SK-N-SH treated with all-trans-retinoic acid at 6 μM for 48 hours (cell line): ENCODE data around the gene WT1.

Experiments
- ATAC-seq: fragments of 200-7000 bp; cut with Tn5 transposase; 3 replicates; pipeline ENCODE4 v1.9.1; 2020; ENCODE audit warnings: mild to moderate bottlenecking, moderate library complexity
- ARNTL ChIP-seq: fragments of 450-650 bp; formaldehyde crosslinking; IDR thresholded peaks from 2 replicates; pipeline ENCODE4 v1.5.0; 2020; ENCODE audit warnings: low read depth, mild to moderate bottlenecking, moderate library complexity, borderline replicate concordance
- BACH2 ChIP-seq: fragments of 250-450 bp; sonication (Bioruptor Pico); IDR thresholded peaks from 2 replicates; pipeline ENCODE4 v1.9.0; 2021; ENCODE audit warnings: mild to moderate bottlenecking, borderline replicate concordance
- CSDC2 ChIP-seq: fragments of 250-450 bp; sonication (Bioruptor Pico); IDR thresholded peaks from 2 replicates; pipeline ENCODE4 v1.5.0; 2020; ENCODE audit warnings: mild to moderate bottlenecking, moderate library complexity
- ESRRG ChIP-seq: fragments of 250-450 bp; sonication (Bioruptor Pico); IDR thresholded peaks from 2 replicates; pipeline ENCODE4 v1.6.1; 2021; ENCODE audit warnings: mild to moderate bottlenecking
- GLIS3 ChIP-seq: fragments of 250-450 bp; sonication (Bioruptor Pico); IDR thresholded peaks from 2 replicates; pipeline ENCODE4 v1.5.0; 2020; ENCODE audit warnings: mild to moderate bottlenecking, moderate library complexity
- ISL1 ChIP-seq: fragments of 250-450 bp; sonication (Bioruptor Pico); IDR thresholded peaks from 2 replicates; pipeline ENCODE4 v2.1.2; 2022; ENCODE audit warnings: mild to moderate bottlenecking, moderate library complexity
- OSR1 ChIP-seq: fragments of 250-450 bp; sonication (Bioruptor Pico); IDR thresholded peaks from 2 replicates; pipeline ENCODE4 v1.8.0; 2022; ENCODE audit warnings: moderate library complexity, mild to moderate bottlenecking, inconsistent platforms
- PPARA ChIP-seq: fragments of 250-450 bp; sonication (Bioruptor Pico); IDR thresholded peaks from 2 replicates; pipeline ENCODE4 v1.5.0; 2020; ENCODE audit warnings: mild to moderate bottlenecking, borderline replicate concordance
- RARB ChIP-seq: fragments of 250-450 bp; sonication (Bioruptor Pico); IDR thresholded peaks from 2 replicates; pipeline ENCODE4 v1.8.0; 2021; ENCODE audit warnings: mild to moderate bottlenecking, moderate library complexity
- SNAI2 ChIP-seq: fragments of 250-450 bp; sonication (Bioruptor Pico); IDR thresholded peaks from 2 replicates; pipeline ENCODE4 v1.5.0; 2020; ENCODE audit warnings: mild to moderate bottlenecking, moderate library complexity
- TCF4 ChIP-seq: fragments of 250-450 bp; sonication (Bioruptor Pico); IDR thresholded peaks from 2 replicates; pipeline ENCODE4 v1.8.0; 2021; ENCODE audit warnings: mild to moderate bottlenecking, moderate library complexity, borderline replicate concordance
- ZC3H10 ChIP-seq: fragments of 250-450 bp; sonication (Bioruptor Pico); IDR thresholded peaks from 2 replicates; pipeline ENCODE4 v1.5.1; 2021; ENCODE audit warnings: mild to moderate bottlenecking, moderate library complexity
- ZFP3 ChIP-seq: fragments of 250-450 bp; sonication (Bioruptor Pico); IDR thresholded peaks from 2 replicates; pipeline ENCODE4 v1.5.0; 2020; ENCODE audit warnings: mild to moderate bottlenecking, moderate library complexity
- ZFP30 ChIP-seq: fragments of 450-650 bp; formaldehyde crosslinking; IDR thresholded peaks from 2 replicates; pipeline ENCODE4 v1.5.0; 2022; ENCODE audit warnings: mild to moderate bottlenecking, moderate library complexity
- ZNF565 ChIP-seq: fragments of 450-650 bp; formaldehyde crosslinking; conservative IDR thresholded peaks from 2 replicates; pipeline ENCODE4 v1.5.0; 2020; ENCODE audit warnings: low read depth, mild to moderate bottlenecking, moderate library complexity
- ZNF8 ChIP-seq: fragments of 450-650 bp; formaldehyde crosslinking; IDR thresholded peaks from 2 replicates; pipeline ENCODE4 v1.5.0; 2020; ENCODE audit warnings: mild to moderate bottlenecking, moderate library complexity
- TF ChIP-seq, protein P1 (sequence below): fragments of 250-450 bp; sonication (Bioruptor Pico); IDR thresholded peaks from 2 replicates; pipeline ENCODE4 v1.8.0; 2021; ENCODE audit warnings: low read depth, mild to moderate bottlenecking, moderate library complexity, borderline replicate concordance
- TF ChIP-seq, protein P2 (sequence below): fragments of 250-450 bp; sonication (Bioruptor Pico); IDR thresholded peaks from 2 replicates; pipeline ENCODE4 v1.8.0; 2020; ENCODE audit warnings: mild to moderate bottlenecking, moderate library complexity, borderline replicate concordance
- TF ChIP-seq, protein P3 (sequence below): fragments of 250-450 bp; sonication (Bioruptor Pico); IDR thresholded peaks from 2 replicates; pipeline ENCODE4 v1.5.1; 2020; ENCODE audit warnings: low read depth, mild to moderate bottlenecking, moderate library complexity

Gene WT1

DNA sequence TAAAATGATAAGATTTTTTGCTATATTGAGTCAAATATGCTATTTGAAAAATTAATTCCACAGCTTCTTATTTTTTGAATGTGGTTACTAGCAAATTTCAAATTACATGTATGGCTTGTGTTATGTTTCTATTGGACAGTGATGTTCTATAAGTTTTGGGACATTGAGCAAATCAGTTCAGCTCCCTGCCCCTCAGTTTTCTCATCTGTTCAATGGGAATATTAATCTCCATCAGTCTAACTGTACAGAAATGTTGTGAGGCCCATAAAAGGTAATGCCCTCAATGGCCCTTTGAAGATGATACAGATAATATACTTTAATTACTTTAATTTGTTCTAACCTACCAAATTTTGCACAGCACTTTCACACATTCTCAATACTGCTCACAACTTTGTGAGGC, 15.2 kb downstream of the WT1 start:
- TF ChIP-seq ZNF565 (CRISPR knock-in tag): no peak
- TF ChIP-seq ZFP30 (CRISPR knock-in tag): no peak
- no peak for TF ChIP-seq GLIS3 (CRISPR knock-in tag)
- TF ChIP-seq ESRRG: no peak
- TF ChIP-seq PPARA: no peak
- ATAC-seq: no peak

DNA sequence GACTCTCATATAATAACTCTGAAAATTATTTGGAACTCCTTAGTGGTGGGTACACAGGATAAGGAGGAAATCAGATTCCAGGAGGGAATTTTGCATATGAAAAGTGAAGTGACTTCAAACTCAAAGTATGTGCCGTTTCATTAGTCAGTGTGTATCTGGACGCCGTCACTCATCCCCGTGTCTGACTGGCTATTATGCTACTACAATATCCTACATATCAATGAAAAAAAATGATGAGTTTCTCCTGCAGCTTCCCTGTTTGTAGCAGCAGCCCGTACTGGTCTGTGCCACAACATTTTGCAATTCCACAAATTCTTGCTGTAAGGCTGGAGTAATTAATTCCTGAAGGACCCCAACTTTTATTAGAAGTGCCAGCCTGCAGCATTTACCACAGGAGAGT, 16.5 kb downstream of the WT1 start:
- peak; percentile 67 for ATAC-seq
- TF ChIP-seq TCF4 (CRISPR knock-in tag) (no peak), ZNF565 (CRISPR knock-in tag) (no peak), GLIS3 (CRISPR knock-in tag) (no peak), PPARA (no peak), BACH2 (CRISPR knock-in tag) (no peak), ARNTL (CRISPR knock-in tag) (no peak), ESRRG (no peak), ZFP3 (no peak), SNAI2 (no peak), ZC3H10 (CRISPR knock-in tag) (no peak), OSR1 (CRISPR knock-in tag) (no peak), ISL1 (no peak), CSDC2 (CRISPR knock-in tag) (no peak), ZFP30 (CRISPR knock-in tag) (no peak), ZNF8 (CRISPR knock-in tag) (no peak), RARB (CRISPR knock-in tag) (no peak)
- TF ChIP-seq, protein P1, sequence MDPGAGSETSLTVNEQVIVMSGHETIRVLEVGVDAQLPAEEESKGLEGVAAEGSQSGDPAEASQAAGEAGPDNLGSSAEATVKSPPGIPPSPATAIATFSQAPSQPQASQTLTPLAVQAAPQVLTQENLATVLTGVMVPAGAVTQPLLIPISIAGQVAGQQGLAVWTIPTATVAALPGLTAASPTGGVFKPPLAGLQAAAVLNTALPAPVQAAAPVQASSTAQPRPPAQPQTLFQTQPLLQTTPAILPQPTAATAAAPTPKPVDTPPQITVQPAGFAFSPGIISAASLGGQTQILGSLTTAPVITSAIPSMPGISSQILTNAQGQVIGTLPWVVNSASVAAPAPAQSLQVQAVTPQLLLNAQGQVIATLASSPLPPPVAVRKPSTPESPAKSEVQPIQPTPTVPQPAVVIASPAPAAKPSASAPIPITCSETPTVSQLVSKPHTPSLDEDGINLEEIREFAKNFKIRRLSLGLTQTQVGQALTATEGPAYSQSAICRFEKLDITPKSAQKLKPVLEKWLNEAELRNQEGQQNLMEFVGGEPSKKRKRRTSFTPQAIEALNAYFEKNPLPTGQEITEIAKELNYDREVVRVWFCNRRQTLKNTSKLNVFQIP (CRISPR knock-in tag): no peak
- TF ChIP-seq, protein P2, sequence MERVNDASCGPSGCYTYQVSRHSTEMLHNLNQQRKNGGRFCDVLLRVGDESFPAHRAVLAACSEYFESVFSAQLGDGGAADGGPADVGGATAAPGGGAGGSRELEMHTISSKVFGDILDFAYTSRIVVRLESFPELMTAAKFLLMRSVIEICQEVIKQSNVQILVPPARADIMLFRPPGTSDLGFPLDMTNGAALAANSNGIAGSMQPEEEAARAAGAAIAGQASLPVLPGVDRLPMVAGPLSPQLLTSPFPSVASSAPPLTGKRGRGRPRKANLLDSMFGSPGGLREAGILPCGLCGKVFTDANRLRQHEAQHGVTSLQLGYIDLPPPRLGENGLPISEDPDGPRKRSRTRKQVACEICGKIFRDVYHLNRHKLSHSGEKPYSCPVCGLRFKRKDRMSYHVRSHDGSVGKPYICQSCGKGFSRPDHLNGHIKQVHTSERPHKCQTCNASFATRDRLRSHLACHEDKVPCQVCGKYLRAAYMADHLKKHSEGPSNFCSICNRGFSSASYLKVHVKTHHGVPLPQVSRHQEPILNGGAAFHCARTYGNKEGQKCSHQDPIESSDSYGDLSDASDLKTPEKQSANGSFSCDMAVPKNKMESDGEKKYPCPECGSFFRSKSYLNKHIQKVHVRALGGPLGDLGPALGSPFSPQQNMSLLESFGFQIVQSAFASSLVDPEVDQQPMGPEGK (CRISPR knock-in tag): no peak
- TF ChIP-seq, protein P3, sequence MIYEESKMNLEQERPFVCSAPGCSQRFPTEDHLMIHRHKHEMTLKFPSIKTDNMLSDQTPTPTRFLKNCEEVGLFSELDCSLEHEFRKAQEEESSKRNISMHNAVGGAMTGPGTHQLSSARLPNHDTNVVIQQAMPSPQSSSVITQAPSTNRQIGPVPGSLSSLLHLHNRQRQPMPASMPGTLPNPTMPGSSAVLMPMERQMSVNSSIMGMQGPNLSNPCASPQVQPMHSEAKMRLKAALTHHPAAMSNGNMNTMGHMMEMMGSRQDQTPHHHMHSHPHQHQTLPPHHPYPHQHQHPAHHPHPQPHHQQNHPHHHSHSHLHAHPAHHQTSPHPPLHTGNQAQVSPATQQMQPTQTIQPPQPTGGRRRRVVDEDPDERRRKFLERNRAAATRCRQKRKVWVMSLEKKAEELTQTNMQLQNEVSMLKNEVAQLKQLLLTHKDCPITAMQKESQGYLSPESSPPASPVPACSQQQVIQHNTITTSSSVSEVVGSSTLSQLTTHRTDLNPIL (CRISPR knock-in tag): no peak

DNA sequence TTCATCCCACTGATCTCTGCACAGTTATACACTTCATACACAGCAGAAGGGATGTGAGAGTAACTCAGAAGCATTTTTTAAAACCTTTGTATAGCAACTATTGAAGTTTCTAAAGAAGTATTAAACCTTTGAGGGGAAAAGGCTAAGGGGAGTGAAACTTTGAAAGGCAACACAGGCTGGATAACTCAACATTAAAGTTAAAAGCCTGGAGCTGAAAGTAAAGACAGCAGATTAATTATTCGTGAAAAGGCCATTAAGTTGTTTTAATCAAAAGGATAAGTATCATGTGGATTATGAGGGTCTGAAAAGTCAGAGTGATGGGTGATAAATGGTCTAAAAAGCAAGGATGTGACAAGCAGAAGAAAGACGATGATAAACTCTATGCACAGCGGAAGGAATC, 17.5 kb downstream of the WT1 start:
- ATAC-seq: no peak
- no peak for TF ChIP-seq PPARA
- TF ChIP-seq GLIS3 (CRISPR knock-in tag): no peak
- TF ChIP-seq ZFP3: no peak
- TF ChIP-seq BACH2 (CRISPR knock-in tag): no peak
- TF ChIP-seq, protein P2 (CRISPR knock-in tag): no peak
- TF ChIP-seq ZFP30 (CRISPR knock-in tag): no peak
- TF ChIP-seq ARNTL (CRISPR knock-in tag): no peak

DNA sequence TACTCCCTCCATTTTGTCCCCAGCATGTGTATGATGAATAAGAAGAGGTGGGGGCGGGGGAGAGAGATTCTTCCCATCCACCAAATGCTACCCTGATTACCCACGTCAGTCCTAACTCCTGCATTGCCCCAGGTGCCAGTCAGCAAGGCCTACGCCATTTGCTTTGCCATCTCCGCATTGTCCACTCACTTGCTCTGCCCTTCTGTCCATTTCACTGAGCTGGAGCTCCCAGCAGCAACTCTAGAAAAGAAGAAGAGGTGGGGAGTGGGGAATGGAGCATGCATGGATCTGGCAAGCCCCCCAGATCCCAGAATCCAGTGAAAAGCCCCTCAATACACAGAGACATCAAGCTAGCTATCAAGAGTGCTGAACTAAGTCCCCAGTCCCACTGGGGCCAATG, 19.0 kb downstream of the WT1 start:
- TF ChIP-seq ESRRG (no peak), ZFP3 (no peak), ISL1 (no peak), ZNF565 (CRISPR knock-in tag) (no peak), RARB (CRISPR knock-in tag) (no peak)
- TF ChIP-seq, protein P1 (CRISPR knock-in tag): no peak
- TF ChIP-seq, protein P3 (CRISPR knock-in tag): no peak
- no peak for ATAC-seq
